PC-9 (cell line): ENCODE results near the gene KRT14.

Source experiments
- CTCF ChIP-seq: fragments of 200-600 bp; sonication (generic); conservative IDR thresholded peaks from 2 replicates; pipeline ENCODE4 v1.6.1; 2017; ENCODE audit warnings: mixed run types, antibody characterized with exemption, mild to moderate bottlenecking, moderate library complexity
- EZH2 ChIP-seq: fragments of 200-600 bp; sonication (generic); IDR thresholded peaks from 2 replicates; pipeline ENCODE4 v1.8.0; 2017; ENCODE audit warnings: antibody characterized with exemption, low read depth

GRCh38 chr17:41563607-41564170, 23.0 kb downstream of the KRT14 start:
- TF ChIP-seq EZH2 (no peak), CTCF (no peak)
